Lower leg skin (tissue), 3 donors: Measurements from ENCODE around the gene FILIP1L.

Experiments
- CTCF ChIP-seq, 3 donors: fragments of 450-650 bp; IDR thresholded peaks; one replicate each; pipeline ENCODE4 v1.5.1; 2016; ENCODE audit warnings: antibody characterized with exemption in 3 of 3, mild to moderate bottlenecking in 3 of 3, moderate library complexity in 2 of 3
- POLR2A ChIP-seq, 2 donors: fragments of 450-650 bp; IDR thresholded peaks; one replicate each; pipeline ENCODE4 v1.6.1; 2016 to 2017; ENCODE audit warnings: antibody characterized with exemption in 2 of 2, mild to moderate bottlenecking in 1 of 2, moderate library complexity in 1 of 2

- TF ChIP-seq CTCF (IDR thresholded peaks at IDR 0.05), result no peak
- TF ChIP-seq POLR2A (IDR thresholded peaks at IDR 0.05), result no peak
Observed at GRCh38 chr3:99948467-99949089, 165.7 kb downstream of the FILIP1L start.
